ENCODE measurements around the gene LBHD2.

GRCh38 chr14:103043257-103044015, 40.6 kb upstream of the LBHD2 start:
- TF ChIP-seq CTCF (IDR thresholded peaks at IDR 0.05) (no peak), EP300 (IDR thresholded peaks at IDR 0.05) (no peak)
